Measurements from ENCODE around the gene CRMP1.

- no peak for TF ChIP-seq POLR2A (IDR thresholded peaks at IDR 0.05; ENCODE audit: low read depth, low read length)
- no peak for TF ChIP-seq CTCF (IDR thresholded peaks at IDR 0.05; ENCODE audit: extremely low read depth in 1 of 2, insufficient read depth in 1 of 2, low read depth in 1 of 2, low read length in 2 of 2)
- peak; percentile 88 for TF ChIP-seq FOS (IDR thresholded peaks at IDR 0.05; ENCODE audit: borderline replicate concordance, insufficient read depth, low read length)
- no peak for TF ChIP-seq POLR2AphosphoS5 (IDR thresholded peaks at IDR 0.05; ENCODE audit: insufficient read depth, low read depth, low read length)
- TF ChIP-seq EZH2 (IDR thresholded peaks at IDR 0.05; ENCODE audit: borderline replicate concordance, low read depth, low read length, severe bottlenecking) = no peak
These were observed 29.3 kb downstream of the CRMP1 start for GRCh38 chr4:5863461-5864113.
